IMR-90 (cell line): ENCODE data around the gene PTPRG. TPM values are rescaled to one million over a fixed set of nuclear protein-coding genes. Genes with fewer than 3 reads are reported as not detected.

ENCODE experiments used
- ATAC-seq: fragments of 200-7000 bp; cut with Tn5 transposase; 2 replicates; pipeline ENCODE4 v1.9.1; 2020; ENCODE audit warnings: low read depth, mild to moderate bottlenecking, moderate library complexity
- BruUV-seq: library from RNA; stranded (reverse); fragments of 400-500 nt; replicated peaks from 2 replicates; lab custom pipeline; 2021; lab: Mats Ljungman, UMichigan
- CTCF ChIA-PET: fragments of 300-600 bp; formaldehyde crosslinking; extraction: SDS; loops from one replicate; lab custom pipeline; 2021; ENCODE audit warnings: antibody characterized with exemption; lab: Yijun Ruan, JAX
- POLR2A ChIA-PET: fragments of 300-600 bp; sonication (Branson Sonifier 250); formaldehyde crosslinking; loops from one replicate; lab custom pipeline; 2022; ENCODE audit warnings: antibody characterized with exemption; ENCODE audit not compliant: unreplicated experiment; lab: Charles Lee
- DNase-seq: peaks from one replicate; pipeline ENCODE4 v3.0.0; 2013
- H2AFZ ChIP-seq: replicated peaks from 2 replicates; pipeline ENCODE3; 2013; ENCODE audit warnings: low read length, mild to moderate bottlenecking; ENCODE audit not compliant: poor library complexity
- H2AK5ac ChIP-seq: 2 replicates; pipeline ENCODE4 v1.6.1; 2013; ENCODE audit warnings: low read depth, low read length, inconsistent platforms
- H2AK9ac ChIP-seq: replicated peaks from 2 replicates; pipeline ENCODE3; 2013; ENCODE audit warnings: mild to moderate bottlenecking, low read depth, low read length, moderate library complexity; ENCODE audit not compliant: poor library complexity
- H2BK120ac ChIP-seq: 2 replicates; pipeline ENCODE4 v1.6.1; 2013; ENCODE audit warnings: low read depth, low read length, inconsistent platforms
- H2BK15ac ChIP-seq: 3 replicates; pipeline ENCODE4 v1.6.1; 2013; ENCODE audit warnings: low read depth, low read length, inconsistent platforms
- H2BK20ac ChIP-seq: 2 replicates; pipeline ENCODE4 v1.6.1; 2013; ENCODE audit warnings: low read depth, mild to moderate bottlenecking, inconsistent platforms, low read length, moderate library complexity
- H2BK5ac ChIP-seq: 2 replicates; pipeline ENCODE4 v1.6.1; 2013; ENCODE audit warnings: mild to moderate bottlenecking, low read depth, low read length, inconsistent platforms; ENCODE audit not compliant: poor library complexity, severe bottlenecking
- H3K14ac ChIP-seq: replicated peaks from 2 replicates; pipeline ENCODE4 v1.6.1; 2013; ENCODE audit warnings: low read depth, low read length, inconsistent platforms
- H3K18ac ChIP-seq: 2 replicates; pipeline ENCODE4 v1.6.1; 2013; ENCODE audit warnings: low read depth, low read length, control low read depth
- H3K23ac ChIP-seq: 2 replicates; pipeline ENCODE4 v1.6.1; 2013; ENCODE audit warnings: low read depth, low read length, inconsistent platforms
- H3K27ac ChIP-seq: 2 replicates; pipeline ENCODE4 v1.5.1; 2013; ENCODE audit warnings: mild to moderate bottlenecking, control low read depth, low read length; ENCODE audit not compliant: insufficient read depth
- H3K27me3 ChIP-seq: 2 replicates; pipeline ENCODE4 v1.6.1; 2013; ENCODE audit warnings: low read length; ENCODE audit not compliant: control insufficient read depth, insufficient read depth
- H3K36me3 ChIP-seq: 2 replicates; pipeline ENCODE4 v1.6.1; 2013; ENCODE audit warnings: low read length, mixed read lengths; ENCODE audit not compliant: control insufficient read depth, insufficient read depth
- H3K4ac ChIP-seq: 2 replicates; pipeline ENCODE4 v1.6.1; 2013; ENCODE audit warnings: low read depth, low read length, inconsistent platforms
- H3K4me1 ChIP-seq: 2 replicates; pipeline ENCODE4 v1.6.1; 2013; ENCODE audit warnings: low read length, mixed read lengths; ENCODE audit not compliant: control insufficient read depth, insufficient read depth
- H3K4me2 ChIP-seq: 2 replicates; pipeline ENCODE4 v1.6.1; 2013; ENCODE audit warnings: low read depth, mild to moderate bottlenecking, control low read depth, low read length, moderate library complexity
- H3K4me3 ChIP-seq: 2 replicates; pipeline ENCODE4 v1.5.1; 2013; ENCODE audit warnings: low read depth, mild to moderate bottlenecking, control low read depth, low read length, moderate library complexity; ENCODE audit not compliant: insufficient read depth
- H3K56ac ChIP-seq: 2 replicates; pipeline ENCODE4 v1.6.1; 2013; ENCODE audit warnings: low read length, inconsistent platforms; ENCODE audit not compliant: insufficient read depth; ENCODE audit errors: extremely low read depth
- H3K79me1 ChIP-seq, 2 experiments: 2 replicates each; pipeline ENCODE4 v1.6.1; 2013; ENCODE audit warnings: low read length in 2 of 2, inconsistent platforms in 1 of 2, low read depth in 1 of 2
- H3K9ac ChIP-seq: 2 replicates; pipeline ENCODE4 v1.6.1; 2013; ENCODE audit warnings: low read depth, low read length, control low read depth
- H3K9me1 ChIP-seq: 2 replicates; pipeline ENCODE4 v1.6.1; 2013; ENCODE audit warnings: low read length, inconsistent platforms; ENCODE audit not compliant: insufficient read depth
- H3K9me3 ChIP-seq: 2 replicates; pipeline ENCODE4 v1.6.1; 2013; ENCODE audit warnings: low read length; ENCODE audit not compliant: control insufficient read depth, insufficient read depth
- H4K20me1 ChIP-seq: 2 replicates; pipeline ENCODE4 v1.6.1; 2013; ENCODE audit warnings: low read length, inconsistent platforms; ENCODE audit not compliant: insufficient read depth
- H4K5ac ChIP-seq: 2 replicates; pipeline ENCODE4 v1.6.1; 2013; ENCODE audit warnings: mild to moderate bottlenecking, low read depth, low read length, control low read depth
- H4K8ac ChIP-seq, 2 experiments: 2 replicates each; pipeline ENCODE4 v1.6.1; 2013; ENCODE audit warnings: low read depth in 2 of 2, low read length in 2 of 2, control low read depth in 1 of 2, inconsistent platforms in 1 of 2
- H4K91ac ChIP-seq: 2 replicates; pipeline ENCODE4 v1.6.1; 2013; ENCODE audit warnings: low read depth, low read length, inconsistent platforms; ENCODE audit not compliant: insufficient read depth
- BHLHE40 ChIP-seq: fragments of 150-350 bp; IDR thresholded peaks from 2 replicates; pipeline ENCODE4 v1.6.1; 2016; ENCODE audit warnings: mild to moderate bottlenecking, low read depth, low read length
- CHD1 ChIP-seq: IDR thresholded peaks from 2 replicates; pipeline ENCODE4 v1.6.1; 2012; ENCODE audit warnings: low read depth, low read length, improper control_type of control experiment
- NFE2L2 ChIP-seq: fragments of 150-350 bp; IDR thresholded peaks from 2 replicates; pipeline ENCODE4 v1.6.1; 2016; ENCODE audit warnings: low read depth, mild to moderate bottlenecking, low read length
- POLR2A ChIP-seq: IDR thresholded peaks from 2 replicates; pipeline ENCODE4 v1.6.1; 2012; ENCODE audit warnings: mild to moderate bottlenecking, low read depth, low read length
- RAD21 ChIP-seq: IDR thresholded peaks from 2 replicates; pipeline ENCODE4 v1.6.1; 2012; ENCODE audit warnings: low read length, improper control_type of control experiment
- RFX5 ChIP-seq: IDR thresholded peaks from 2 replicates; pipeline ENCODE4 v1.8.0; 2012; ENCODE audit warnings: low read depth, mild to moderate bottlenecking, low read length, moderate library complexity
- SMC3 ChIP-seq: fragments of 150-350 bp; IDR thresholded peaks from 2 replicates; pipeline ENCODE4 v1.6.1; 2016; ENCODE audit warnings: low read depth, mild to moderate bottlenecking, antibody characterized with exemption, low read length, moderate library complexity
- WGBS, 2 experiments: methylation state at CpG; one replicate each; pipeline versions ENCODE4 v1.1.5 to v1.1.7; 2013; ENCODE audit warnings: missing lambda C conversion rate in 2 of 2; ENCODE audit not compliant: insufficient read length in 1 of 2; ENCODE audit errors: extremely low coverage in 2 of 2; 5-methylcytosine and 5-hydroxymethylcytosine counted together
- dilution Hi-C: fragments of 300-500 bp; cut with HindIII; formaldehyde crosslinking; loops from one replicate; pipeline ENCODE4 v1.14.3; 2018; ENCODE audit warnings: low sequenced_read_pairs; ENCODE audit not compliant: unreplicated experiment
- in situ Hi-C: fragments of 300-500 bp; cut with MboI; formaldehyde crosslinking; loops from 3 replicates; pipeline ENCODE4 v1.14.3; 2019; ENCODE audit warnings: low sequenced_read_pairs, inconsistent platforms, mixed read lengths
- intact Hi-C: fragments of 100-400 bp; cut with micrococcal nuclease; formaldehyde crosslinking; loops from 2 replicates; pipeline ENCODE4 v1.10.0; 2022
- polyA plus RNA-seq, 3 experiments: library from polyadenylated mRNA; depleted of rRNA; stranded (reverse); fragments of >200 nt; gene quantifications; 2 replicates each; pipeline ENCODE4 v1.2.3, GENCODE V29; 2012; ENCODE audit warnings: low replicate concordance in 1 of 3
- total RNA-seq: library from RNA; depleted of rRNA; stranded (reverse); fragments of >200 nt; gene quantifications from 2 replicates; pipeline ENCODE4 v1.2.3, GENCODE V29; 2012
- TF ChIP-seq, protein P1 (sequence below): fragments of 150-350 bp; IDR thresholded peaks from 2 replicates; pipeline ENCODE4 v1.6.1; 2017; ENCODE audit warnings: mild to moderate bottlenecking, antibody characterized with exemption, low read length, low read depth
- TF ChIP-seq, protein P2 (sequence below): fragments of 150-350 bp; IDR thresholded peaks from 2 replicates; pipeline ENCODE4 v1.6.1; 2016; ENCODE audit warnings: low read depth, mild to moderate bottlenecking, low read length, moderate library complexity, borderline replicate concordance
- TF ChIP-seq, protein P3 (sequence below): conservative IDR thresholded peaks from 2 replicates; pipeline ENCODE4 v1.5.1; 2012; ENCODE audit warnings: mild to moderate bottlenecking, low read depth, low read length, improper control_type of control experiment

PTPRG gene
- total and polyA plus RNA-seq, 2 of the 4 experiments (the other 2 are of a cell fraction): 7.7 to 31.0 TPM

DNA sequence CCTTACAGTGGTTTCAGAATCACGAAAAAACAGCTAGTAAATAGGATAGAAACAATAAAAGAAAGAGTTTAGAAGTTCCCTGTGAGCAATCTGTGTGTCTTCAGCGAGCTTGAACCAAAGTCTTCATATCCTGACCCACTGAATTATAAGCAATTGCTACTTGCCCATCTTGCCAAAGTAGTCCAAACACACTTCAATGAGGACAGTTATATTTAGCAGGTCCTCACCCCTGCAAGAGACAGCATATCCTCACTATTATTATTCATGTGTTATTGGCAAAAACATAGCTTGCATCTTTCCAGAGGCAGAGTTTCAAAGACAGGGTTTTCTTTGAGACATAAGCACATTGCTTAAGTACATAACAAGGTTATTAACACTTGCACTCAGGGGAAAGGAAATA, 734.2 kb downstream of the PTPRG start:
- Histone ChIP-seq H3K23ac (no peak overlapping the region), H3K9ac (no peak overlapping the region), H3K9me3 (no peaks in the 10 kb centered on the region), H3K4me1 (no peaks in the 10 kb centered on the region), H2BK15ac (no peak overlapping the region), H2BK20ac (no peak overlapping the region), H3K79me1 (no peaks in the 10 kb centered on the region), H2BK120ac (no peak overlapping the region), H2BK5ac (no peak overlapping the region), H4K8ac (no peak overlapping the region), H4K20me1 (no peaks in the 10 kb centered on the region), H3K9me1 (no peaks in the 10 kb centered on the region), H3K18ac (no peak overlapping the region), H3K36me3 (peaks cover 4% of the 10 kb centered on the region; the same call in 1 of the 2 replicates), H3K4me3 (no peak overlapping the region), H4K5ac (no peak overlapping the region), H2AK5ac (no peak overlapping the region), H3K27ac (no peak overlapping the region), H3K14ac (no peak overlapping the region), H4K91ac (no peak overlapping the region), H3K56ac (no peak overlapping the region), H2AFZ (no peak overlapping the region), H2AK9ac (no peak overlapping the region), H3K4me2 (no peak overlapping the region), H3K4ac (no peak overlapping the region), H3K27me3 (no peaks in the 10 kb centered on the region)
- TF ChIP-seq RFX5 (no peak), RAD21 (no peak), BHLHE40 (no peak), NFE2L2 (no peak), CHD1 (no peak), POLR2A (no peak), SMC3 (no peak)
- TF ChIP-seq, protein P1, sequence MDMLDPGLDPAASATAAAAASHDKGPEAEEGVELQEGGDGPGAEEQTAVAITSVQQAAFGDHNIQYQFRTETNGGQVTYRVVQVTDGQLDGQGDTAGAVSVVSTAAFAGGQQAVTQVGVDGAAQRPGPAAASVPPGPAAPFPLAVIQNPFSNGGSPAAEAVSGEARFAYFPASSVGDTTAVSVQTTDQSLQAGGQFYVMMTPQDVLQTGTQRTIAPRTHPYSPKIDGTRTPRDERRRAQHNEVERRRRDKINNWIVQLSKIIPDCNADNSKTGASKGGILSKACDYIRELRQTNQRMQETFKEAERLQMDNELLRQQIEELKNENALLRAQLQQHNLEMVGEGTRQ: no peak
- TF ChIP-seq, protein P2, sequence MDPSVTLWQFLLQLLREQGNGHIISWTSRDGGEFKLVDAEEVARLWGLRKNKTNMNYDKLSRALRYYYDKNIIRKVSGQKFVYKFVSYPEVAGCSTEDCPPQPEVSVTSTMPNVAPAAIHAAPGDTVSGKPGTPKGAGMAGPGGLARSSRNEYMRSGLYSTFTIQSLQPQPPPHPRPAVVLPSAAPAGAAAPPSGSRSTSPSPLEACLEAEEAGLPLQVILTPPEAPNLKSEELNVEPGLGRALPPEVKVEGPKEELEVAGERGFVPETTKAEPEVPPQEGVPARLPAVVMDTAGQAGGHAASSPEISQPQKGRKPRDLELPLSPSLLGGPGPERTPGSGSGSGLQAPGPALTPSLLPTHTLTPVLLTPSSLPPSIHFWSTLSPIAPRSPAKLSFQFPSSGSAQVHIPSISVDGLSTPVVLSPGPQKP: no peak
- TF ChIP-seq, protein P3, sequence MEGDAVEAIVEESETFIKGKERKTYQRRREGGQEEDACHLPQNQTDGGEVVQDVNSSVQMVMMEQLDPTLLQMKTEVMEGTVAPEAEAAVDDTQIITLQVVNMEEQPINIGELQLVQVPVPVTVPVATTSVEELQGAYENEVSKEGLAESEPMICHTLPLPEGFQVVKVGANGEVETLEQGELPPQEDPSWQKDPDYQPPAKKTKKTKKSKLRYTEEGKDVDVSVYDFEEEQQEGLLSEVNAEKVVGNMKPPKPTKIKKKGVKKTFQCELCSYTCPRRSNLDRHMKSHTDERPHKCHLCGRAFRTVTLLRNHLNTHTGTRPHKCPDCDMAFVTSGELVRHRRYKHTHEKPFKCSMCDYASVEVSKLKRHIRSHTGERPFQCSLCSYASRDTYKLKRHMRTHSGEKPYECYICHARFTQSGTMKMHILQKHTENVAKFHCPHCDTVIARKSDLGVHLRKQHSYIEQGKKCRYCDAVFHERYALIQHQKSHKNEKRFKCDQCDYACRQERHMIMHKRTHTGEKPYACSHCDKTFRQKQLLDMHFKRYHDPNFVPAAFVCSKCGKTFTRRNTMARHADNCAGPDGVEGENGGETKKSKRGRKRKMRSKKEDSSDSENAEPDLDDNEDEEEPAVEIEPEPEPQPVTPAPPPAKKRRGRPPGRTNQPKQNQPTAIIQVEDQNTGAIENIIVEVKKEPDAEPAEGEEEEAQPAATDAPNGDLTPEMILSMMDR: no peak
- ChIA-PET POLR2A (no interaction called here), CTCF (interaction anchor here (0.6 kb wide), 1 partner anchor 33 kb away, joined by 3 read pairs; no protein-coding TSS in a partner anchor)
- in situ Hi-C loops: no loop called here
- intact Hi-C loops: no loop called here
- DNase-seq: no peak
- no TSS peak for BruUV-seq
- no peak for ATAC-seq
- dilution Hi-C loops: no loop called here
- no CpG with 5 or more reads among the region's 2 CpGs for WGBS, 2 experiments
